HCT116 (cell line): ENCODE measurements around the gene TRIM62. TPM values are rescaled to one million over a fixed set of nuclear protein-coding genes. Genes with fewer than 3 reads are reported as not detected.

Source experiments
- ATAC-seq: fragments of 200-7000 bp; cut with Tn5 transposase; 2 replicates; pipeline ENCODE4 v1.9.1; 2020; ENCODE audit warnings: mild to moderate bottlenecking, moderate library complexity
- BruUV-seq: library from RNA; stranded (reverse); fragments of 400-500 nt; replicated peaks from 2 replicates; lab custom pipeline; 2021; lab: Mats Ljungman, UMichigan
- CTCF ChIA-PET: fragments of 300-600 bp; sonication (Branson Sonifier 250); formaldehyde crosslinking; loops from one replicate; lab custom pipeline; 2021; ENCODE audit warnings: antibody characterized with exemption; lab: Charles Lee
- POLR2A ChIA-PET: fragments of 300-600, 350-600 bp; sonication (Branson Sonifier 250); formaldehyde crosslinking; loops from one replicate; lab custom pipeline; 2021; ENCODE audit warnings: antibody characterized with exemption; lab: Charles Lee
- RAD21 ChIA-PET, 2 experiments: fragments of 300-600 bp; sonication (Branson Sonifier 250); formaldehyde crosslinking; loops; one replicate each; lab custom pipeline; 2023; ENCODE audit warnings: low total read pairs in 2 of 2; ENCODE audit not compliant: uncharacterized antibody in 2 of 2, unreplicated experiment in 2 of 2, low non-redundant PET in 1 of 2; lab: Charles Lee
- DNase-seq: peaks from one replicate; pipeline ENCODE4 v3.0.0-alpha.2; 2010; ENCODE audit warnings: low read depth, low spot score
- H2AFZ ChIP-seq: fragments of 200-600 bp; shearing (Covaris generic), sonication (generic); 2 replicates; pipeline ENCODE4 v1.6.1; 2017; ENCODE audit warnings: low read depth, mixed run types, mixed read lengths, antibody characterized with exemption, low read length; ENCODE audit not compliant: poor library complexity, severe bottlenecking
- H3K27ac ChIP-seq: 2 replicates; pipeline ENCODE4 v1.5.1; 2012; ENCODE audit warnings: low read depth, low read length
- H3K27me3 ChIP-seq: fragments of 200-600 bp; sonication (generic); 2 replicates; pipeline ENCODE4 v1.6.1; 2016; ENCODE audit warnings: mixed run types, low read length, mixed read lengths; ENCODE audit not compliant: insufficient read depth
- H3K36me3 ChIP-seq, 2 experiments: fragments of 200-500 bp in 1 of 2; fragments of 200-600 bp in 1 of 2; sonication (Bioruptor generic) in 1 of 2; sonication (generic) in 1 of 2; 2 replicates each; pipeline versions ENCODE4 v1.5.1 to v1.6.1; 2014 to 2016; ENCODE audit warnings: low read length in 2 of 2, inconsistent platforms in 1 of 2, mixed read lengths in 1 of 2, mixed run types in 1 of 2; ENCODE audit not compliant: insufficient read depth in 2 of 2, control insufficient read depth in 1 of 2
- H3K4me1 ChIP-seq, 2 experiments: fragments of 200-600 bp in 1 of 2; sonication (generic) in 1 of 2; 2 replicates each; pipeline versions ENCODE4 v1.5.1 to v1.6.1; 2012 to 2017; ENCODE audit warnings: low read length in 2 of 2, inconsistent platforms in 1 of 2, mild to moderate bottlenecking in 1 of 2, mixed read lengths in 1 of 2, mixed run types in 1 of 2, moderate library complexity in 1 of 2; ENCODE audit not compliant: insufficient read depth in 2 of 2, control insufficient read depth in 1 of 2
- H3K4me2 ChIP-seq: fragments of 200-600 bp; sonication (generic); 2 replicates; pipeline ENCODE4 v1.6.1; 2017; ENCODE audit warnings: mixed run types, low read length, mixed read lengths
- H3K4me3 ChIP-seq, 2 experiments: fragments of 200-600 bp in 1 of 2; sonication (generic) in 1 of 2; replicated peaks in 1 of 2; 2 replicates each; pipeline ENCODE4 v1.5.1; 2011 to 2016; ENCODE audit warnings: low read length in 2 of 2, control low read depth in 1 of 2, low read depth in 1 of 2, mild to moderate bottlenecking in 1 of 2, mixed read lengths in 1 of 2, mixed run types in 1 of 2
- H3K79me2 ChIP-seq: fragments of 200-600 bp; sonication (generic); 2 replicates; pipeline ENCODE4 v1.6.1; 2017; ENCODE audit warnings: mild to moderate bottlenecking, mixed run types, low read length, moderate library complexity, mixed read lengths; ENCODE audit not compliant: insufficient read depth
- H3K9ac ChIP-seq: fragments of 200-600 bp; sonication (generic); 2 replicates; pipeline ENCODE4 v1.6.1; 2016; ENCODE audit warnings: low read length, mixed read lengths
- H3K9me2 ChIP-seq: fragments of 200-600 bp; sonication (generic), shearing (Covaris generic); 2 replicates; pipeline ENCODE4 v1.6.1; 2017; ENCODE audit warnings: mixed run types, mild to moderate bottlenecking, moderate library complexity; ENCODE audit not compliant: insufficient read depth
- H3K9me3 ChIP-seq, 2 experiments: fragments of 200-500 bp in 1 of 2; fragments of 200-600 bp in 1 of 2; sonication (Bioruptor generic) in 1 of 2; sonication (generic) in 1 of 2; 2 replicates each; pipeline ENCODE4 v1.6.1; 2014 to 2017; ENCODE audit warnings: low read length in 2 of 2, mixed read lengths in 2 of 2, inconsistent platforms in 1 of 2, low read depth in 1 of 2, mild to moderate bottlenecking in 1 of 2, mixed run types in 1 of 2, moderate library complexity in 1 of 2; ENCODE audit not compliant: control insufficient read depth in 1 of 2, insufficient read depth in 1 of 2
- H4K20me1 ChIP-seq: fragments of 200-600 bp; sonication (generic), shearing (Covaris generic); 2 replicates; pipeline ENCODE4 v1.6.1; 2017; ENCODE audit warnings: mixed run types, mild to moderate bottlenecking, moderate library complexity; ENCODE audit not compliant: insufficient read depth
- ATF3 ChIP-seq: IDR thresholded peaks from 2 replicates; pipeline ENCODE4 v1.6.1; 2012
- CBX3 ChIP-seq: IDR thresholded peaks from 2 replicates; pipeline ENCODE4 v1.6.1; 2012; ENCODE audit warnings: low read depth
- CEBPB ChIP-seq: IDR thresholded peaks from 2 replicates; pipeline ENCODE4 v1.6.1; 2012; ENCODE audit warnings: low read depth
- EGR1 ChIP-seq: IDR thresholded peaks from 2 replicates; pipeline ENCODE4 v1.6.1; 2012; ENCODE audit warnings: low read depth
- ELF1 ChIP-seq: IDR thresholded peaks from 2 replicates; pipeline ENCODE4 v1.6.1; 2012; ENCODE audit warnings: low read depth, borderline replicate concordance
- EZH2 ChIP-seq: fragments of 200-600 bp; sonication (generic); IDR thresholded peaks from 2 replicates; pipeline ENCODE4 v1.6.1; 2017; ENCODE audit warnings: antibody characterized with exemption, mixed run types
- EZH2phosphoT487 ChIP-seq: fragments of 200-600 bp; IDR thresholded peaks from 2 replicates; pipeline ENCODE4 v1.6.1; 2018; ENCODE audit warnings: antibody characterized with exemption, borderline replicate concordance
- JUND ChIP-seq: IDR thresholded peaks from 2 replicates; pipeline ENCODE4 v1.6.1; 2012
- RAD21 ChIP-seq: IDR thresholded peaks from 2 replicates; pipeline ENCODE4 v1.6.1; 2012; ENCODE audit warnings: low read depth, mild to moderate bottlenecking
- SP1 ChIP-seq: IDR thresholded peaks from 2 replicates; pipeline ENCODE4 v1.6.1; 2012; ENCODE audit warnings: low read depth
- SRF ChIP-seq: IDR thresholded peaks from 2 replicates; pipeline ENCODE4 v1.6.1; 2012; ENCODE audit warnings: low read depth
- ZBTB33 ChIP-seq: IDR thresholded peaks from 2 replicates; pipeline ENCODE4 v1.6.1; 2011; ENCODE audit warnings: mild to moderate bottlenecking, low read length, moderate library complexity; ENCODE audit not compliant: insufficient replicate concordance; ENCODE audit errors: extremely low read depth
- ZNF274 ChIP-seq: fragments of 200-500 bp; sonication (Bioruptor generic); IDR thresholded peaks from 2 replicates; pipeline ENCODE4 v1.6.1; 2014; ENCODE audit warnings: mild to moderate bottlenecking, low read depth, low read length, inconsistent platforms
- intact Hi-C: fragments of 100-400 bp; cut with micrococcal nuclease; formaldehyde crosslinking; loops from 2 replicates; pipeline ENCODE4 v1.10.0; 2022
- total RNA-seq: library from RNA; stranded (reverse); gene quantifications from one replicate; pipeline ENCODE4 v1.2.1, GENCODE V29; 2021; ENCODE audit not compliant: unreplicated experiment
- TF ChIP-seq, protein P1 (sequence below), 3 experiments: fragments of 200-600 bp in 1 of 3; sonication (generic) in 1 of 3; IDR thresholded peaks in 2 of 3; conservative IDR thresholded peaks in 1 of 3; 2 replicates each; pipeline ENCODE4 v1.5.1; 2012 to 2017; ENCODE audit warnings: low read depth in 2 of 3, low read length in 2 of 3, antibody characterized with exemption in 1 of 3, borderline replicate concordance in 1 of 3, control low read depth in 1 of 3, mild to moderate bottlenecking in 1 of 3, mixed read lengths in 1 of 3, mixed run types in 1 of 3, moderate library complexity in 1 of 3; ENCODE audit not compliant: insufficient read depth in 1 of 3
- TF ChIP-seq, protein P2 (sequence below): IDR thresholded peaks from 2 replicates; pipeline ENCODE4 v1.6.1; 2012; ENCODE audit warnings: low read depth
- TF ChIP-seq, protein P3 (sequence below): IDR thresholded peaks from 2 replicates; pipeline ENCODE4 v1.6.1; 2012

The TRIM62 gene
- total RNA-seq, 1 experiment from 2014 or later: 6.5 TPM

DNA sequence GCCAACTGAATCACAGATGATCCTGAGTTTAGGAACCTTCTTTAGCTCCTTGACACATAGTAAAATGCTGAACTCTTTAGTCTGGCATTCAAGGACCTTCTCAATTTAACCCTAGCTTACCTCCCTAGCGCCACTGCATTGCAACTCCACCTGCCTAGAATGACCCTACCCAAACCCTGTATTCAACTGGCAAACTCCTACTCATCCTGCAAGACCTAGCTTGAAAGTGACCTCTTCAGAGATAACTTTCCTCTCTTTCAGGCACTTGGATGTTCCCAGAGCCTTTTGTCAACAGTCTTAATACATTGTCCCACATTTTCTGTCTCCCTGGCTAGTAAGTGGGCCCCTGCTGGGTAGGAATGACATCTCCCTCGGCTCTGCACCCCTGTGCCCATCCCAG is 19.7 kb downstream of the TRIM62 start:
- no peak for ATAC-seq
- no peak overlapping the region for H3K4me3 ChIP-seq
- RAD21 ChIA-PET: no interaction called here
- TF ChIP-seq SP1 (no peak), EZH2phosphoT487 (no peak), ZBTB33 (no peak), RAD21 (no peak), CBX3 (no peak), SRF (no peak), ELF1 (no peak), EZH2 (no peak), CEBPB (no peak), ATF3 (no peak), JUND (no peak), EGR1 (no peak), ZNF274 (no peak)
- TF ChIP-seq, protein P1, sequence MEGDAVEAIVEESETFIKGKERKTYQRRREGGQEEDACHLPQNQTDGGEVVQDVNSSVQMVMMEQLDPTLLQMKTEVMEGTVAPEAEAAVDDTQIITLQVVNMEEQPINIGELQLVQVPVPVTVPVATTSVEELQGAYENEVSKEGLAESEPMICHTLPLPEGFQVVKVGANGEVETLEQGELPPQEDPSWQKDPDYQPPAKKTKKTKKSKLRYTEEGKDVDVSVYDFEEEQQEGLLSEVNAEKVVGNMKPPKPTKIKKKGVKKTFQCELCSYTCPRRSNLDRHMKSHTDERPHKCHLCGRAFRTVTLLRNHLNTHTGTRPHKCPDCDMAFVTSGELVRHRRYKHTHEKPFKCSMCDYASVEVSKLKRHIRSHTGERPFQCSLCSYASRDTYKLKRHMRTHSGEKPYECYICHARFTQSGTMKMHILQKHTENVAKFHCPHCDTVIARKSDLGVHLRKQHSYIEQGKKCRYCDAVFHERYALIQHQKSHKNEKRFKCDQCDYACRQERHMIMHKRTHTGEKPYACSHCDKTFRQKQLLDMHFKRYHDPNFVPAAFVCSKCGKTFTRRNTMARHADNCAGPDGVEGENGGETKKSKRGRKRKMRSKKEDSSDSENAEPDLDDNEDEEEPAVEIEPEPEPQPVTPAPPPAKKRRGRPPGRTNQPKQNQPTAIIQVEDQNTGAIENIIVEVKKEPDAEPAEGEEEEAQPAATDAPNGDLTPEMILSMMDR (IDR thresholded peaks at IDR 0.05 in 2 of 3, conservative IDR thresholded peaks at IDR 0.05 in 1 of 3; ENCODE audit: borderline replicate concordance in 1 of 3, insufficient read depth in 1 of 3, low read depth in 2 of 3, low read length in 2 of 3): no peak
- TF ChIP-seq, protein P2, sequence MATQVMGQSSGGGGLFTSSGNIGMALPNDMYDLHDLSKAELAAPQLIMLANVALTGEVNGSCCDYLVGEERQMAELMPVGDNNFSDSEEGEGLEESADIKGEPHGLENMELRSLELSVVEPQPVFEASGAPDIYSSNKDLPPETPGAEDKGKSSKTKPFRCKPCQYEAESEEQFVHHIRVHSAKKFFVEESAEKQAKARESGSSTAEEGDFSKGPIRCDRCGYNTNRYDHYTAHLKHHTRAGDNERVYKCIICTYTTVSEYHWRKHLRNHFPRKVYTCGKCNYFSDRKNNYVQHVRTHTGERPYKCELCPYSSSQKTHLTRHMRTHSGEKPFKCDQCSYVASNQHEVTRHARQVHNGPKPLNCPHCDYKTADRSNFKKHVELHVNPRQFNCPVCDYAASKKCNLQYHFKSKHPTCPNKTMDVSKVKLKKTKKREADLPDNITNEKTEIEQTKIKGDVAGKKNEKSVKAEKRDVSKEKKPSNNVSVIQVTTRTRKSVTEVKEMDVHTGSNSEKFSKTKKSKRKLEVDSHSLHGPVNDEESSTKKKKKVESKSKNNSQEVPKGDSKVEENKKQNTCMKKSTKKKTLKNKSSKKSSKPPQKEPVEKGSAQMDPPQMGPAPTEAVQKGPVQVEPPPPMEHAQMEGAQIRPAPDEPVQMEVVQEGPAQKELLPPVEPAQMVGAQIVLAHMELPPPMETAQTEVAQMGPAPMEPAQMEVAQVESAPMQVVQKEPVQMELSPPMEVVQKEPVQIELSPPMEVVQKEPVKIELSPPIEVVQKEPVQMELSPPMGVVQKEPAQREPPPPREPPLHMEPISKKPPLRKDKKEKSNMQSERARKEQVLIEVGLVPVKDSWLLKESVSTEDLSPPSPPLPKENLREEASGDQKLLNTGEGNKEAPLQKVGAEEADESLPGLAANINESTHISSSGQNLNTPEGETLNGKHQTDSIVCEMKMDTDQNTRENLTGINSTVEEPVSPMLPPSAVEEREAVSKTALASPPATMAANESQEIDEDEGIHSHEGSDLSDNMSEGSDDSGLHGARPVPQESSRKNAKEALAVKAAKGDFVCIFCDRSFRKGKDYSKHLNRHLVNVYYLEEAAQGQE: no peak
- TF ChIP-seq, protein P3, sequence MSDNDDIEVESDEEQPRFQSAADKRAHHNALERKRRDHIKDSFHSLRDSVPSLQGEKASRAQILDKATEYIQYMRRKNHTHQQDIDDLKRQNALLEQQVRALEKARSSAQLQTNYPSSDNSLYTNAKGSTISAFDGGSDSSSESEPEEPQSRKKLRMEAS: no peak
- TF ChIP-seq, all 23 proteins: peak for 0
- H3K27ac ChIP-seq: no peak overlapping the region
- no peak overlapping the region for H2AFZ ChIP-seq
- H3K36me3 ChIP-seq: no peaks in the 10 kb centered on the region
- POLR2A ChIA-PET: no interaction called here
- H3K4me1 ChIP-seq: peaks cover 0 to 5% of the 10 kb centered on the region in 2 experiments; a peak in 1 of 4 replicates
- no peaks in the 10 kb centered on the region for H4K20me1 ChIP-seq
- no peak overlapping the region for H3K9ac ChIP-seq
- H3K79me2 ChIP-seq: no peaks in the 10 kb centered on the region
- no peaks in the 10 kb centered on the region for H3K9me2 ChIP-seq
- BruUV-seq: no TSS peak
- H3K4me2 ChIP-seq: no peak overlapping the region
- no peaks in the 10 kb centered on the region for H3K9me3 ChIP-seq
- intact Hi-C loops: no loop called here
- no peak for DNase-seq
- CTCF ChIA-PET: interaction anchor here (0.9 kb wide), 1 partner anchor 12 kb away, joined by 3 read pairs; no protein-coding TSS in a partner anchor
- no peaks in the 10 kb centered on the region for H3K27me3 ChIP-seq
